ENCODE measurements around the gene TEX44. TPM values are rescaled to one million over a fixed set of nuclear protein-coding genes. Genes with fewer than 3 reads are reported as not detected.

The TEX44 gene
- total RNA-seq, 1 donor from 2014 or later = not detected

Other genes with a start within 250 kb of the TEX44 start
- gene B3GNT7, start 197.2 kb upstream of the TEX44 start, total RNA-seq = 9.1 TPM
- 218 TPM for gene NCL, start 128.4 kb upstream of the TEX44 start, total RNA-seq
- 0.38 TPM for gene NMUR1, start 62.4 kb upstream of the TEX44 start, total RNA-seq
- gene PTMA, start 115.7 kb downstream of the TEX44 start, total RNA-seq = 264 TPM
- 14.5 TPM for gene PDE6D, start 188.4 kb downstream of the TEX44 start, total RNA-seq
- 19.8 TPM for gene COPS7B, start 193.6 kb downstream of the TEX44 start, total RNA-seq